Measurements from ENCODE around the gene TSPAN31. TPM values are rescaled to one million over a fixed set of nuclear protein-coding genes. Genes with fewer than 3 reads are reported as not detected.

Gene TSPAN31
- total and polyA plus RNA-seq, 2 of the 8 experiments (the other 6 are each of a cell fraction or from before 2014, with no cell fraction given): 15.8 to 31.4 TPM

GRCh38 chr12:57734591-57734990, 10.2 kb upstream of the TSPAN31 start:
- peaks cover 0 to 17% of the 10 kb centered on the region in 2 experiments for H4K20me1 ChIP-seq (replicated peaks in 1 of 2; ENCODE audit: control insufficient read depth in 1 of 2, insufficient read depth in 2 of 2, low read length in 2 of 2)
- H3K9me3 ChIP-seq (ENCODE audit: insufficient read depth in 2 of 2, low read depth in 1 of 2, low read length in 1 of 2): no peaks in the 10 kb centered on the region; a peak in 1 of 4 replicates
- no peaks in the 10 kb centered on the region for H3K79me2 ChIP-seq (ENCODE audit: control insufficient read depth in 1 of 2, insufficient read depth in 2 of 2, low read length in 2 of 2)
- H2AK5ac ChIP-seq (ENCODE audit: low read depth, low read length): no peak overlapping the region
- DNase-seq (ENCODE audit: low read depth in 1 of 2, low spot score in 2 of 2): no peak
- no peak for FAIRE-seq
- no peak overlapping the region for H3K27ac ChIP-seq (ENCODE audit: low read depth, low read length)
- no peak overlapping the region for H3K4ac ChIP-seq (replicated peaks; ENCODE audit: insufficient read length, low read depth, low read length)
- H2BK12ac ChIP-seq (ENCODE audit: low read depth, low read length): no peak overlapping the region
- no peak overlapping the region for H2BK120ac ChIP-seq (replicated peaks; ENCODE audit: low read depth, low read length)
- H3K23me2 ChIP-seq (ENCODE audit: low read depth, low read length): peaks cover 2% of the 10 kb centered on the region; the same call in 1 of the 2 replicates
- no peaks in the 10 kb centered on the region for H3K79me1 ChIP-seq (ENCODE audit: low read depth, low read length)
- ChIA-PET POLR2A (ENCODE audit: partially characterized antibody) (interaction anchor here (1.3 to 5.2 kb wide), 7 partner anchors 10 to 207 kb away, joined by 3 to 59 read pairs (median 4); partner anchors contain the start of genes ARHGEF25, EEF1AKMT3 and METTL1), CTCF (ENCODE audit: partially characterized antibody) (interaction anchor here (0.9 to 11.2 kb wide), 11 partner anchors 11 to 152 kb away, joined by 4 to 149 read pairs (median 8); partner anchors contain the start of gene B4GALNT1)
- TF ChIP-seq BCL11A (IDR thresholded peaks at IDR 0.05; ENCODE audit: low read depth in 2 of 2, low read length in 2 of 2): no peak
- peaks cover 6 to 27% (median 11%) of the 10 kb centered on the region in 4 experiments; a peak in 6 of 7 replicates for H3K4me1 ChIP-seq (replicated peaks in 1 of 4; ENCODE audit: control insufficient read depth in 3 of 4, insufficient read depth in 4 of 4, low read length in 3 of 4)
- H3K9ac ChIP-seq (replicated peaks in 1 of 4; ENCODE audit: extremely low read depth in 1 of 4, low read depth in 3 of 4, low read length in 3 of 4): no peak overlapping the region
- H3K23ac ChIP-seq (ENCODE audit: insufficient read length): no peak overlapping the region
- H3K36me3 ChIP-seq (ENCODE audit: control insufficient read depth in 2 of 4, insufficient read depth in 4 of 4, low read length in 3 of 4): peaks cover 0 to 6% (median 0%) of the 10 kb centered on the region in 4 experiments; a peak in 1 of 8 replicates
- H2BK20ac ChIP-seq (ENCODE audit: low read length): no peak overlapping the region
- no peak overlapping the region for H4K8ac ChIP-seq (ENCODE audit: extremely low read depth, insufficient read depth, low read length)
- 86% methylated on average over 4 of the region's 4 CpGs; no CpG with 5 or more reads in 1 of the 2 experiments for WGBS, 2 experiments (ENCODE audit: extremely low coverage in 1 of 2, insufficient coverage in 1 of 2, insufficient read length in 1 of 2, insufficient replicate concordance in 2 of 2, low coverage in 1 of 2, low lambda C conversion rate in 2 of 2, missing lambda C conversion rate in 1 of 2)
- no peak overlapping the region for H3K14ac ChIP-seq (ENCODE audit: insufficient read length)
- peaks cover 43 to 97% (median 83%) of the 10 kb centered on the region in 4 experiments for H3K27me3 ChIP-seq (replicated peaks in 1 of 4; ENCODE audit: control insufficient read depth in 3 of 4, extremely low read depth in 1 of 4, insufficient read depth in 3 of 4, low read length in 3 of 4)
- H2BK5ac ChIP-seq (ENCODE audit: low read depth, low read length): no peak overlapping the region
- H3K18ac ChIP-seq (ENCODE audit: extremely low read depth, low read length): no peak overlapping the region
- no peak overlapping the region for H4K91ac ChIP-seq (replicated peaks; ENCODE audit: insufficient read length, low read length)
- H2BK15ac ChIP-seq (ENCODE audit: low read length): no peak overlapping the region
- no peak overlapping the region for H2AFZ ChIP-seq (ENCODE audit: low read length)
- no peak overlapping the region for H3K4me3 ChIP-seq (ENCODE audit: extremely low read depth in 1 of 4, insufficient read depth in 2 of 4, low read depth in 3 of 4, low read length in 4 of 4)
- no peak overlapping the region for H4K5ac ChIP-seq (ENCODE audit: insufficient read length, low read depth, low read length)
- H3K56ac ChIP-seq (replicated peaks; ENCODE audit: insufficient read length, low read depth, low read length): no peak overlapping the region
- H3K4me2 ChIP-seq (ENCODE audit: insufficient read depth in 1 of 2, low read depth in 2 of 2, low read length in 2 of 2): no peak overlapping the region; a peak in 1 of 4 replicates

Data from H1 (cell line).